HepG2 (cell line): ENCODE results near the gene ZBTB7B. TPM values are rescaled to one million over a fixed set of nuclear protein-coding genes. Genes with fewer than 3 reads are reported as not detected.

Experiments used
- ATAC-seq: fragments of 200-7000 bp; cut with Tn5 transposase; 3 replicates; pipeline ENCODE4 v1.9.1; 2020; ENCODE audit warnings: mild to moderate bottlenecking, moderate library complexity
- BruUV-seq: library from RNA; stranded (reverse); fragments of 400-500 nt; replicated peaks from 2 replicates; lab custom pipeline; 2021; lab: Mats Ljungman, UMichigan
- CTCF ChIA-PET: fragments of 300-600 bp; formaldehyde crosslinking; extraction: SDS; loops from one replicate; lab custom pipeline; 2021; ENCODE audit warnings: low total read pairs, inconsistent platforms, low intra/inter-chr PET ratio; lab: Yijun Ruan, JAX
- POLR2A ChIA-PET: fragments of 350-600 bp; sonication (Branson Sonifier 250); formaldehyde crosslinking; loops from one replicate; lab custom pipeline; 2020; ENCODE audit warnings: antibody characterized with exemption, inconsistent platforms; lab: Yijun Ruan, JAX
- DNase-seq: peaks from one replicate; pipeline ENCODE4 v3.0.0-alpha.2; 2015; ENCODE audit warnings: low spot score
- FAIRE-seq: peaks from 3 replicates; lab custom pipeline; 2011; peaks lifted over from hg19 to GRCh38; lab: Jason Lieb, UNC
- H2AFZ ChIP-seq: one replicate; pipeline ENCODE4 v1.6.1; 2011; ENCODE audit warnings: low read length, inconsistent platforms
- H3K27ac ChIP-seq: fragments of 300-600 bp; 3 replicates; pipeline ENCODE4 v1.8.0; 2011; ENCODE audit warnings: mixed run types, mild to moderate bottlenecking, mixed read lengths, low read length, inconsistent platforms; ENCODE audit not compliant: insufficient read depth; ENCODE audit errors: extremely low read length
- H3K27me3 ChIP-seq, 2 experiments: fragments of 200-600 bp in 1 of 2; 2 replicates in 1 of 2; 3 replicates in 1 of 2; pipeline versions ENCODE4 v1.6.0 to v1.8.0; 2011; ENCODE audit warnings: low read length in 2 of 2, mild to moderate bottlenecking in 2 of 2, moderate library complexity in 2 of 2, inconsistent platforms in 1 of 2; ENCODE audit not compliant: insufficient read depth in 2 of 2, control insufficient read depth in 1 of 2
- H3K36me3 ChIP-seq, 2 experiments: fragments of 200-600 bp in 1 of 2; replicated peaks in 1 of 2; 2 replicates in 1 of 2; 3 replicates in 1 of 2; pipeline versions ENCODE4 v1.5.1 to v1.8.0; 2011; ENCODE audit warnings: low read length in 2 of 2, inconsistent platforms in 1 of 2; ENCODE audit not compliant: insufficient read depth in 2 of 2, control insufficient read depth in 1 of 2
- H3K4me1 ChIP-seq: 2 replicates; pipeline ENCODE4 v1.5.1; 2012; ENCODE audit warnings: low read length, inconsistent platforms; ENCODE audit not compliant: insufficient read depth
- H3K4me2 ChIP-seq: 2 replicates; pipeline ENCODE4 v1.6.0; 2011; ENCODE audit warnings: low read depth, low read length, inconsistent platforms
- H3K4me3 ChIP-seq, 3 experiments: fragments of 200-600 bp in 1 of 3; sonication (generic), shearing (Covaris generic) in 1 of 3; replicated peaks in 1 of 3; 2 replicates each; pipeline ENCODE4 v1.5.1; 2011 to 2016; ENCODE audit warnings: low read length in 3 of 3, inconsistent platforms in 2 of 3, low read depth in 2 of 3, mild to moderate bottlenecking in 2 of 3, control low read depth in 1 of 3, mixed read lengths in 1 of 3; ENCODE audit not compliant: insufficient read depth in 1 of 3
- H3K79me2 ChIP-seq: one replicate; pipeline ENCODE4 v1.6.1; 2011; ENCODE audit warnings: low read length, inconsistent platforms; ENCODE audit not compliant: insufficient read depth
- H3K9ac ChIP-seq: 2 replicates; pipeline ENCODE4 v1.6.0; 2011; ENCODE audit warnings: mild to moderate bottlenecking, low read depth, low read length, inconsistent platforms; ENCODE audit not compliant: insufficient read depth
- H3K9me3 ChIP-seq: 2 replicates; pipeline ENCODE4 v1.5.1; 2012; ENCODE audit warnings: mild to moderate bottlenecking, low read length
- H4K20me1 ChIP-seq: 2 replicates; pipeline ENCODE4 v1.6.0; 2011; ENCODE audit warnings: inconsistent platforms, mild to moderate bottlenecking, low read length, moderate library complexity; ENCODE audit not compliant: insufficient read depth
- CBX1 ChIP-seq: IDR thresholded peaks from one replicate; pipeline ENCODE4 v1.6.1; 2016; ENCODE audit warnings: antibody characterized with exemption, low read depth
- CENPX ChIP-seq: sonication (generic); formaldehyde crosslinking; IDR thresholded peaks from 2 replicates; pipeline ENCODE4 v1.9.0; 2021; ENCODE audit warnings: mild to moderate bottlenecking, missing genetic modification reagents, moderate library complexity
- FLYWCH1 ChIP-seq: sonication (generic); formaldehyde crosslinking; IDR thresholded peaks from 2 replicates; pipeline ENCODE4 v1.8.1; 2023; ENCODE audit warnings: mild to moderate bottlenecking, missing genetic modification reagents
- LCORL ChIP-seq, 2 experiments: fragments of 450-650 bp in 1 of 2; sonication (generic) in 1 of 2; formaldehyde crosslinking in 1 of 2; IDR thresholded peaks; 2 replicates each; pipeline versions ENCODE4 v1.5.0 to v1.6.1; 2017 to 2020; ENCODE audit warnings: antibody characterized with exemption in 1 of 2, missing genetic modification reagents in 1 of 2
- NFIB ChIP-seq: sonication (generic); formaldehyde crosslinking; IDR thresholded peaks from 2 replicates; pipeline ENCODE4 v1.9.0; 2021; ENCODE audit warnings: missing genetic modification reagents, mild to moderate bottlenecking, borderline replicate concordance
- PCBP1 ChIP-seq: fragments of 200-400 bp; formaldehyde crosslinking; IDR thresholded peaks from 2 replicates; pipeline ENCODE4 v1.6.1; 2017; ENCODE audit warnings: mild to moderate bottlenecking, low read depth, low read length, borderline replicate concordance
- RFX5 ChIP-seq: IDR thresholded peaks from 2 replicates; pipeline ENCODE4 v1.6.1; 2011; ENCODE audit warnings: low read depth, low read length, improper control_type of control experiment
- SMARCE1 ChIP-seq: fragments of 450-650 bp; IDR thresholded peaks from 2 replicates; pipeline ENCODE4 v1.6.1; 2017; ENCODE audit warnings: borderline replicate concordance
- THYN1 ChIP-seq: sonication (generic); formaldehyde crosslinking; IDR thresholded peaks from 2 replicates; pipeline ENCODE4 v1.8.1; 2023; ENCODE audit warnings: low read depth, mild to moderate bottlenecking, moderate library complexity, missing genetic modification reagents, borderline replicate concordance
- ZBTB7B ChIP-seq: sonication (generic); formaldehyde crosslinking; IDR thresholded peaks from 2 replicates; pipeline ENCODE4 v1.4.0; 2020; ENCODE audit warnings: missing genetic modification reagents
- ZNF407 ChIP-seq: sonication (generic); formaldehyde crosslinking; IDR thresholded peaks from one replicate; pipeline ENCODE4 v1.5.1; 2020; ENCODE audit warnings: mild to moderate bottlenecking, missing genetic modification reagents; ENCODE audit errors: not compliant biosample characterization
- ZNF451 ChIP-seq: sonication (generic); formaldehyde crosslinking; IDR thresholded peaks from 2 replicates; pipeline ENCODE4 v1.5.0; 2020; ENCODE audit warnings: mild to moderate bottlenecking, missing genetic modification reagents
- ZNF503 ChIP-seq: sonication (generic); formaldehyde crosslinking; IDR thresholded peaks from 2 replicates; pipeline ENCODE4 v1.4.0; 2020; ENCODE audit warnings: missing genetic modification reagents
- WGBS: methylation state at CpG from one replicate; pipeline ENCODE4 v1.1.6; 2017; ENCODE audit warnings: low lambda C conversion rate; 5-methylcytosine and 5-hydroxymethylcytosine counted together
- in situ Hi-C: cut with HindIII; loops from 2 replicates; pipeline ENCODE4 v1.10.0; 2017; ENCODE audit warnings: low pct_unique_long_range_greater_than_20kb; ENCODE audit not compliant: extremely low pct_ligation_motif_present
- intact Hi-C: fragments of 100-400 bp; cut with micrococcal nuclease; formaldehyde crosslinking; loops from one replicate; pipeline ENCODE4 v1.10.0; 2022; ENCODE audit not compliant: unreplicated experiment
- polyA plus RNA-seq, 8 experiments: library from polyadenylated mRNA; depleted of rRNA in 3 of 8; stranded (reverse) in 7 of 8; unstranded in 1 of 8; fragments of >200 nt; fragmentation: Illumina TruSeq in 4 of 8; extraction: Trizol in 4 of 8; gene quantifications; 2 replicates each; pipeline versions ENCODE4 v1.2.1 to v1.2.3, GENCODE V29; 2011 to 2016; ENCODE audit warnings: low read depth in 4 of 8, missing spikeins in 1 of 8, mixed read lengths in 1 of 8; ENCODE audit not compliant: insufficient read depth in 1 of 8
- total RNA-seq, 5 experiments: library from RNA; depleted of rRNA; stranded (reverse); fragments of >200 nt; fragmentation: Illumina TruSeq; extraction: Trizol; gene quantifications; 2 replicates each; pipeline ENCODE4 v1.2.3, GENCODE V29; 2016; ENCODE audit warnings: low read depth in 1 of 5

The ZBTB7B gene
- total and polyA plus RNA-seq, 2 of the 13 experiments (the other 11 are each of a cell fraction or from before 2014, with no cell fraction given): 15.5 to 17.5 TPM

DNA sequence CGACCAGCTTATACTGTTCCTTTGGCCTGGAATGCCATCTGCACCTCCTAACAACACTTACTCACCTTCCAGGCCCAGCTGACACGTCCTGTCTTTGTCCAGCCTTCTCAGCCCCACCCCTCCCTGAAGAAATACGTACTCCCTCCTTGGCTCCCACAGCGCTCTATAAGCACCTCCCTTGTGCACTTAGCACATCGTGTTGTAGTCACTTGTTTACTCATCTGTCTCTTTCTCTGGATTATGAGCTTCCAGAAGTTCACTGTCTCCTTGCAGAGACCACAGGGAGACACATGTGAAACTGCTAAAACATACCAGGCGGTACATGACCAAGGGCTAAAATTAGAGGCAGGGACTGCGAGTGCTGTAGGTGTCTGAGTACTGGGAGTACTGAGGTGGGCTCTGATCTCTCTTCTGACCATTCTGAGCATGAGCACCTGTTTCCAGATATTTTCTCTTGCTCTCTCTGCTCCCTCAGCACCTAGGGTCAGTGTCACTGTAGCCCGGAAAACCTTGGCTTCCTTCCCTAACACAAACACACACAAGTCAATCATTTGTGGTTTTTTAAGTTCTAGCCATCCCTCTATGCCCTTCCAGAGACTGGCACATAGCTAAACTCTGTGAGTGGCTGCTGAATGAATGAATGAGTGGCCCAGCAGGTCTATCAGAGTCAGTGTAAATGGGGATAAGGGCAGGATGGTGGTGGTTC, 36.2 kb downstream of the ZBTB7B start (continued):
- TF ChIP-seq CENPX (CRISPR knock-in tag): no peak
- no peak for TF ChIP-seq RFX5
- no peak for TF ChIP-seq NFIB
- TF ChIP-seq LCORL (IDR thresholded peaks at IDR 0.05): no peak
- no peak for TF ChIP-seq LCORL (CRISPR knock-in tag; IDR thresholded peaks at IDR 0.05)
- no peak for TF ChIP-seq SMARCE1
- TF ChIP-seq, all 625 proteins: peak for 0

- intact Hi-C loops: no loop called here
- no peak for FAIRE-seq
- no peaks in the 10 kb centered on the region for H3K36me3 ChIP-seq
- H3K4me3 ChIP-seq: no peak overlapping the region
- ChIA-PET POLR2A (interaction anchor here (0.9 kb wide), 1 partner anchor 9 kb away, joined by 3 read pairs; no protein-coding TSS in a partner anchor), CTCF (no interaction called here)
- no peak overlapping the region for H3K9ac ChIP-seq
- no peaks in the 10 kb centered on the region for H3K9me3 ChIP-seq
- 33% methylated on average over 3 of the region's 4 CpGs for whole genome bisulfite sequencing
- peaks cover 11 to 46% of the 10 kb centered on the region in 2 experiments for H3K27me3 ChIP-seq
- H3K4me2 ChIP-seq: no peak overlapping the region
- no peak for DNase-seq
- in situ Hi-C loops: no loop called here
- no peaks in the 10 kb centered on the region for H4K20me1 ChIP-seq
- H3K27ac ChIP-seq: no peak overlapping the region
- peaks cover 41% of the 10 kb centered on the region for H3K4me1 ChIP-seq
- no peaks in the 10 kb centered on the region for H3K79me2 ChIP-seq
- BruUV-seq: no TSS peak
- no peak overlapping the region for H2AFZ ChIP-seq
- no peak for ATAC-seq
- TF ChIP-seq PCBP1 (no peak), ZBTB7B (CRISPR knock-in tag) (no peak), ZNF503 (CRISPR knock-in tag) (no peak), ZNF451 (CRISPR knock-in tag) (no peak), THYN1 (CRISPR knock-in tag) (no peak), FLYWCH1 (CRISPR knock-in tag) (no peak), ZNF407 (no peak), CBX1 (no peak)
Observed at GRCh38 chr1:155039308-155039669, 36.7 kb downstream of the ZBTB7B start.
